HUES48 (cell line): Measurements from ENCODE around the gene THEMIS.

Experiments used
- H3K27ac ChIP-seq: one replicate; pipeline ENCODE4 v1.7.0; 2013; ENCODE audit warnings: low read depth, low read length, inconsistent platforms
- H3K27me3 ChIP-seq: 2 replicates; pipeline ENCODE4 v1.6.1; 2013; ENCODE audit warnings: mild to moderate bottlenecking, low read length; ENCODE audit not compliant: control insufficient read depth, insufficient read depth
- H3K36me3 ChIP-seq: 2 replicates; pipeline ENCODE4 v1.6.1; 2013; ENCODE audit warnings: low read length; ENCODE audit not compliant: control insufficient read depth, insufficient read depth
- H3K4me1 ChIP-seq: 2 replicates; pipeline ENCODE4 v1.6.1; 2013; ENCODE audit warnings: mild to moderate bottlenecking, low read length; ENCODE audit not compliant: control insufficient read depth, insufficient read depth
- H3K4me3 ChIP-seq: 2 replicates; pipeline ENCODE4 v1.5.1; 2013; ENCODE audit warnings: mild to moderate bottlenecking, low read depth, low read length
- H3K9ac ChIP-seq: 2 replicates; pipeline ENCODE4 v1.6.1; 2013; ENCODE audit warnings: mild to moderate bottlenecking, low read depth, low read length, moderate library complexity
- H3K9me3 ChIP-seq: 2 replicates; pipeline ENCODE4 v1.6.1; 2013; ENCODE audit warnings: low read length; ENCODE audit not compliant: control insufficient read depth, insufficient read depth

THEMIS gene

DNA sequence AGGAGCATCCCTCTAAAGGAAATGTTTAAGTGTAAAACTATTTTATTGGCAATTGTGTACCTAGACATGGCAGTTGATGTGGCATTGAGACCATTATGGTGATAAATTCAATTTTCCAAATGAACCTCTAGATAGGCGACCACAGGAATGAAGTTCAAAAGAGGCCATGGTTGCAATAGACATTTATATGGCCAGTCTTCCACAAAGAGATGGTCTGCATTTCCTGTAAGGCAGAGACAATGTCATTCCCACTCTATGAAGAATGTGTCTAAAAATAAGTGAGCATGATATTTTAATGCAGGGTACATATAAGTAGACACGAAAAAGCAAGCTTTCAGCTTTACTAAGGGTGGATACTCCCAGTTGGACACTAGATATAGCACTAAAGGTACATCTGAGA, 40.9 kb downstream of the THEMIS start:
- Histone ChIP-seq H3K9me3 (no peaks in the 10 kb centered on the region), H3K4me1 (no peaks in the 10 kb centered on the region), H3K4me3 (no peak overlapping the region), H3K9ac (no peak overlapping the region), H3K27me3 (no peaks in the 10 kb centered on the region), H3K27ac (no peak overlapping the region), H3K36me3 (no peaks in the 10 kb centered on the region)

DNA sequence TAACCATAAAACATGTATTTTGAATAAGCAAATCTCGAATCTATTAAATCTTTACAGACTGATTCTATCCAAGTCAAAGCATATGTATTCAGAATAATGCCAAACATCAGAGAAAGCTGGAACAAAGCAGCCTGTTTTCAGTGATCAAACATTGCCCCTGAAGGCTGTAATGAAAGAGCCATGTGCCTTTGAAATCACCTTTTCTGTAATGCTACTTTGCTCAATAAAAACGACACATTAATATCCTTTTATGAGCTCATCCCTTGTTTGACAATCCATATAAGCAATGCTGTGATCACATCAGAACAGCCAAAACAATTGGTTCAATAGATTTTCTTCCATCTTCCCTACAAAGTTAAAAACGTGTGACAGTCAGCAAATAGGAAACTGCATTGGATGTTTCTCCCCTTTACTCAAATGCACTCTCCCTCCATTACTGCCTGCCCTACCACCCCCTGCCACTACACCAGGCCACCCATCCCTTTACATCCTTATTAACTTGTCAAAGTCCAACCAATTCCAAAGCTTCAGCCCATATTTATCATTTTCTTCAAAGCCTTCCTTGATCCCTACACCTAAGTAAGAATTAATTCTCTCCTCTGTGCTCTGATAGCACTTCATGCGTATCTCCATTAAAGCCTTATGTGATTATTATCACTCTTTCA, 42.0 kb downstream of the THEMIS start:
- no peak overlapping the region for H3K4me3 ChIP-seq
- no peaks in the 10 kb centered on the region for H3K36me3 ChIP-seq
- no peak overlapping the region for H3K9ac ChIP-seq
- H3K27me3 ChIP-seq, result no peaks in the 10 kb centered on the region
- H3K9me3 ChIP-seq, result no peaks in the 10 kb centered on the region
- H3K4me1 ChIP-seq, result no peaks in the 10 kb centered on the region
- no peak overlapping the region for H3K27ac ChIP-seq

DNA sequence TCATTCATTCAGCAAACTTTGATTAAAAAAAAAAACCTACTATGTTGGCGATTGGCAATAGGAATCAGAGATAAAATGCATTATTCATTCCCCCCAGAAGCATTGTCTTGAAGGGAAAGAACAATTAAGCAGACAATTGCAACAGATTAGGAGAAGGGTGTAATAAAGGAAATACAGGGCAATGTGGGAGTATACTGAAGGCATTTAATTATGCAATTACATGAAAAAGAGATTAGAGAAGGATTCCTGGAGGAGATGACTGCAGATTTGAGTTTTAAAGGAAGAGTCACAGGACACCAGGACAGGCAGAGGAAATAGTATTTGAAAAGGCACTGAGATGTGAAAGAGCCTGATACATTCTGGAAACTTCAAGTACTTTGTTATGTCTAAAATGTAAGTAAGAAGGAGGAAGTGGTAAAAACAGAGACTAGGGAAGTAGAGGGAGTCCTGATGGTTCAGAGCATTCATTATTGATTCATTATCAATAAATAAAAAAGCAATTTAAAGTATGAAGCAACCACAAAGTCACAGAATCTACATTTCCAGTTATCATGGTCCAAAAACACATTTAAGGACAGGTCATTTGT, 43.7 kb downstream of the THEMIS start:
- no peaks in the 10 kb centered on the region for H3K9me3 ChIP-seq
- H3K27ac ChIP-seq, result no peak overlapping the region
- H3K9ac ChIP-seq, result no peak overlapping the region
- H3K27me3 ChIP-seq, result no peaks in the 10 kb centered on the region
- H3K36me3 ChIP-seq, result no peaks in the 10 kb centered on the region
- no peaks in the 10 kb centered on the region for H3K4me1 ChIP-seq
- H3K4me3 ChIP-seq, result no peak overlapping the region

DNA sequence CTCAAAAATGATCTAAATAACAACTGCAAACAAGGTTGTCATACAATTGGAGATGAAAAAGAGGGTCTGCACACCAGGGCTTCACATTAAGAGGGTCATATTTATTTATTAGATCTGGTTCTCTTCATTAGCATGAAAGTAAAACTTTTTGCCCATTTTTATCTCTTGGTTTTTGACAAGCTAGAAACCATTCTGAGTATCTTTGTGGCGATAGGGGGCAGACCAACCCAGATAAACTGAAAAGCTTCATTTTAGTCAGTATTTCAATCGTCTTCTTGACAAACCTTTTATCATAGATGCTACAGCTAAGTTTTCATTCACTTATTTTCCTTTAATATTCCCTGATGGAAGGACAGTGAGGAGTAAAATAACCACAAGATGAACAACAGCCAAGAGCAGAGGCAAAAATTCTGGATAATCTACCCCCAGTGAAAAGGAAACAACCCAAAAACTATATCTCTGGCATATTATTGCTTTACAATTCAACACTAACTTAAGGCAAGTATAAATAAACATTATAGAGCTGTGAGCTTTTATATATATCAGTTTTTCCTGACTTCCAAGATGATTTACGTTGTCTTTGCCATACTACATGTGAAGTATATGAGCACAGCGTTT, 45.2 kb downstream of the THEMIS start:
- no peak overlapping the region for H3K27ac ChIP-seq

DNA sequence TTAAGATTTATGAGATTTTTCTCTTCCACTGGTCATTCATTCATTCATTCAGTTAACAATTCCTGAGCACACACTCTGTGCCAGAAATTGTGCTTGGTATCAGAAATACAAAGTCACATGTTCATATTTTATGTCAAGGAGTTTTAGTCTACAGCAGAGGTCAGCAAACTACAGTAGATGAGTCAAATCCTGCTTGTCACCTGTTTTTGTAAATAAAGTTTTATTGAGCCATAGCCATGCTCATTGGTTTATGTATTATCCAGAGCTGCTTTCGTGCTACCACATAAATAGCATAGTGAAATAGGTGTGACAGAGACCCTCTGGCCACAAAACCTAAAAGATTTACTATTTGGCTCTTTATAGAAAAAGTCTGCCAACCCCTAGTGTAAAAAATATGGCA, 46.8 kb downstream of the THEMIS start:
- Histone ChIP-seq H3K9me3 (no peaks in the 10 kb centered on the region), H3K9ac (no peak overlapping the region), H3K4me1 (no peaks in the 10 kb centered on the region), H3K27me3 (no peaks in the 10 kb centered on the region), H3K27ac (no peak overlapping the region), H3K36me3 (no peaks in the 10 kb centered on the region), H3K4me3 (no peak overlapping the region)

More for the DNA sequence above, 45.2 kb downstream of the THEMIS start:
- Histone ChIP-seq H3K4me1 (no peaks in the 10 kb centered on the region), H3K9ac (no peak overlapping the region), H3K9me3 (no peaks in the 10 kb centered on the region), H3K36me3 (no peaks in the 10 kb centered on the region), H3K4me3 (no peak overlapping the region), H3K27me3 (no peaks in the 10 kb centered on the region)

DNA sequence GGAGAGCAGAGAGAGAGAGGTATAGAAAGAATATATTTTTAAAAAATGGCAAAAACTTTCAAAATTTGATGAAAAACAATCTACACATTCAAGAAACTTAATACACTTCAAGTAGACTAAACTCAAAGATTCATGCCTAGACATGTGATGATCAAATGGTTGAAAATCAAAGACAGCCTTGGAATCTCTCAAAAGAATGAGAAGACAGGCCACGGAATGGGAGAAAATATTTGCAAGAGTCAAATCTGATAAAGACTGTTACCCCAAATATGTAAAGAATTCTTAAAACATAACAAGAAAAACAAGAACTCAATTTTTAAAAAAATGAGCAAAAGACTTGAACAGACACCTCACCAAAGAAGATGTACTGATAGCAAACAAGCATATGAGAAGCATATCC, 49.7 kb downstream of the THEMIS start:
- no peak overlapping the region for H3K27ac ChIP-seq

DNA sequence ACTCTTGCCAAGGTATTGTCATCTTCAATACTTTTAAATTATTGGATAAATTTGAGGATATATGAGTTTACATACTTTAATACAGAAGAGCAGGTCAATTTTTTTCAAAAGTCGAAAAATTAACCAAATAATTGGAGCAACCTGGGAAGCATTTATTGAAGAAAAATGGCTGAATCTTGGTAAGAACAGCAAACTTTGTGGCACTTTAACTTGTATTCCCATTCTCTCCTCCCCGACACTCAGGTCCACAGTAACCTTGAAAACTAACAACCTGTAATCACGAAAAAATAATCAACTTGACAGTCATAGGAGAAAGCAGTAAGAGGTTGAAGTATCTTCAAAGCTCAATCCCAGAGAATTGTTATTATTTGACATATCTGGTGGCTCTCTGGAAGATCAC, 55.6 kb downstream of the THEMIS start:
- Histone ChIP-seq H3K4me1 (no peaks in the 10 kb centered on the region), H3K36me3 (no peaks in the 10 kb centered on the region), H3K9ac (no peak overlapping the region), H3K4me3 (no peak overlapping the region), H3K27me3 (no peaks in the 10 kb centered on the region), H3K27ac (no peak overlapping the region), H3K9me3 (no peaks in the 10 kb centered on the region)

More for the DNA sequence above, 49.7 kb downstream of the THEMIS start:
- no peak overlapping the region for H3K9ac ChIP-seq
- H3K36me3 ChIP-seq, result no peaks in the 10 kb centered on the region
- no peaks in the 10 kb centered on the region for H3K4me1 ChIP-seq
- H3K9me3 ChIP-seq, result no peaks in the 10 kb centered on the region
- no peaks in the 10 kb centered on the region for H3K27me3 ChIP-seq
- no peak overlapping the region for H3K4me3 ChIP-seq

DNA sequence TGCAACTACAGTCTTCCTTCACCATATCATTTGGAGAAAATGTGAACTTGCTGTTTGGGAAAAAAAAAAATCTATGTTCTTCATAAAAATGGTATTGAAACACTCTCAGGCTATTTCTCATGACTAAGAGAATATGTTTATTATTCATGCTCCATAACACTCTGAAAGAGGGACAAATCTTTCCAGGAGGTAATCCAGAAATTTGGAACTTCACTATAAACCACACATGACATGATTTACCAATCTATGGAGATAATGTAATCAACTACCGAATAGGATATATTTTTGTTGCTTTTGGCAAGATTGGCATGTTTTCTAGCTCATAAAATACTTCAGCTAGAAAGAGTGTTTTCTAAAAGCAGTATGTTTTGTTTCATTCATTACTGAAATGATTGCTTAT, 56.3 kb downstream of the THEMIS start:
- Histone ChIP-seq H3K4me3 (no peak overlapping the region), H3K36me3 (no peaks in the 10 kb centered on the region), H3K27ac (no peak overlapping the region), H3K9ac (no peak overlapping the region), H3K4me1 (no peaks in the 10 kb centered on the region), H3K27me3 (no peaks in the 10 kb centered on the region), H3K9me3 (no peaks in the 10 kb centered on the region)

DNA sequence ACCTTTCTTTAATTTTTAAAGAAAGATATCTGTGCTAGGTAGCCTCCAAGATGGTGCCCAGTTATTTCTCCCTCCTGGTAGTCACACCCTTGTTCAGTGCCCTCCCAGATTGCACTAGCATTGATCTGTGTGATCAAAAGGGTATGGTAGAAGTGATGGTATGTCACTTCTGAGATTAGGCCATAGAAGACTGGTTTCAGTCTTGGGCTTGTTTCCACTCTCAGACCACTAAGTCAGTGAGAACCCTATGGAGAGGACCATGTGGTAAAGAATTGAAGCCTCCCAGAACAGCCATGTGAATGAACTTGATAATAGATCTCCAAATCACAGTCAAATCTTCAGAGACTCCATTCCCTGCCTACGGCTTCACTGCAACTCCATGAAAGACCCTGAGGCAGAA, 57.3 kb downstream of the THEMIS start:
- no peaks in the 10 kb centered on the region for H3K27me3 ChIP-seq
- H3K4me3 ChIP-seq, result no peak overlapping the region
- no peaks in the 10 kb centered on the region for H3K9me3 ChIP-seq
- H3K9ac ChIP-seq, result no peak overlapping the region
- no peak overlapping the region for H3K27ac ChIP-seq
- no peaks in the 10 kb centered on the region for H3K36me3 ChIP-seq
- H3K4me1 ChIP-seq, result no peaks in the 10 kb centered on the region

DNA sequence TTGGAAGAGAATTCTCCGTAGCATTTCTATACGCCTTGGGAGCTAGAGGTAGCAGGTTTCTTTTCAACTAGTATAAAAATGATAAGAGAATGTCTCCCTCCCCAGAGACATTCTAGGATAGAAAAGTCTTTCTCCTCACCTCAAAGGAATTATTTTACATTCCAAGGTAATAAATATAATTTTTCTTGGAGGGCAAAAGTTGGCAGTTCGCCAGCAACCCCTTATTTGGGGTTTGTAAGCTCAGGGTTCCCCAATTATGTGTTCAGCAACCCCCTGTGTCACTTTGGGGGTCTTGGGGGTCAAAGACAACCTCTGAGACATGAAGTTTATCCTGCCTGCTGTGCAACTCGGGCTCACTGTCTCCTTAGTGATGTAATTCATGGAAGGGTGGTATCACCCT, 58.3 kb downstream of the THEMIS start:
- no peak overlapping the region for H3K9ac ChIP-seq
- no peak overlapping the region for H3K4me3 ChIP-seq
- H3K27me3 ChIP-seq, result no peaks in the 10 kb centered on the region
- no peaks in the 10 kb centered on the region for H3K9me3 ChIP-seq
- no peak overlapping the region for H3K27ac ChIP-seq
- no peaks in the 10 kb centered on the region for H3K36me3 ChIP-seq
- no peaks in the 10 kb centered on the region for H3K4me1 ChIP-seq

DNA sequence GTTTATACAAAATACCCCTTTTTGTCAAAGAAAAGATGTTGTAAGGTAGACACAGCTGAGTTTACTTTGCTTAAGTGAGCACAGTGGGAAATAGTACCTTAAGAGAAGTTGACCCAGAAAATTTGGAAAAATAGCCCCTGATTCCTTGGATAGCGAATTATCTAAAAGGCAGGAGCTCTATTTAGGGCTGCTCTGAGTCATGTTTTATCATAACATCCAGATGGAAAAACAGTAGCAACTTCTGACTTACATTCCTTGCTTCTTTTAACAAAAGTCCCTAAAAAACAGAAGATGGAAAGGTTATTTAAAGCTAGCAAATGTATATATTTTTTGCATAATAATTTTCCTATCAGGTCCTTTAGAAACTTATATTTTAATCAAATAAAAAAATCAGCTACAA, 59.0 kb downstream of the THEMIS start:
- Histone ChIP-seq H3K4me1 (no peaks in the 10 kb centered on the region), H3K4me3 (no peak overlapping the region), H3K36me3 (no peaks in the 10 kb centered on the region), H3K9ac (no peak overlapping the region), H3K9me3 (no peaks in the 10 kb centered on the region), H3K27ac (no peak overlapping the region), H3K27me3 (no peaks in the 10 kb centered on the region)
